GM21515 (cell line): ENCODE data around the gene AHSA1.
"Not testable (repeated sequence)": the region's sequence is repeated elsewhere in the genome, so short reads cannot be mapped to it uniquely, and the experiment has no call there.

Experiments used
- ATAC-seq: cut with Tn5 transposase; IDR thresholded peaks from one replicate; pipeline ENCODE4 v1.9.1; 2021; ENCODE audit not compliant: unreplicated experiment

Gene AHSA1

DNA sequence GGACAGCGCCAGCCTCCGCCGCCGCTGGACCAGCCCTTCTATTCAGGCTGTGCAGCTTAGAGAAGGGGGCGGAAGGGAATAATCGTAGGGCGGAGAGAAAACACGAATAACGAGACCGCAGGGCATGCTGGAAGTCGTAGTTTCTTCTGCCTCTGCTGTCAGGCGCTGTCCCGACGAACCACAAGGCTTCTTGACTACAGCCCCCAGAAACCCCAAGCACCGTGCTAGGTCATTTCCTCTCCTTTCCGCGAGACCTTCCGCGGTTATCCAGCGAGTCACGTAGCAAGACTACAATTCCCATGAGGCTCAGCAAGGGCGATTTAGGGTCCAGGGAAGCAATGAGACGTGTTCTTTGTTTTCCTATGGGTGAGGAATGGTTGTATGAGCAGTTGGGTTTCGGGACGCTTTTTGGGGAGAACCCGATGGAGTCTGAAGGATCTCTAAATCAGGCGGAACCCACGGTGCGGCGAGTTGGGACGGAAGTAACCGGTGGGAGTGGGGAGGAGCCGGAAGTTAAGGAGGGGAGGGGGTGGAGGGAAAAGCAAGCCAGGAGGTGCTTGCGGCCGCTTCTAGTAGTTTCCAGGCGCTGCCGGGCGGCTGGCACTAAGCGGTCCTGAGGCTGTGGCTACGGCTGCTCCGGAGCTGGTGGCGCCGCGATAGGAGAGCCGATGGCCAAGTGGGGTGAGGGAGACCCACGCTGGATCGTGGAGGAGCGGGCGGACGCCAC, at the start of gene AHSA1, which contains the start of gene VIPAS39:
Gene AHSA1 (plus strand): TSS at position 572 of the 727 bp plus-strand sequence. CDS start 97 bp downstream, at position 669.
Gene VIPAS39 (minus strand): TSS at position 80 of the 727 bp plus-strand sequence. CDS start 3,499 bp downstream, outside the sequence.
- ATAC-seq, result peak; percentile 92

GRCh38 chr14:77409131-77409533, 48.8 kb upstream of the AHSA1 start:
- no peak for ATAC-seq

DNA sequence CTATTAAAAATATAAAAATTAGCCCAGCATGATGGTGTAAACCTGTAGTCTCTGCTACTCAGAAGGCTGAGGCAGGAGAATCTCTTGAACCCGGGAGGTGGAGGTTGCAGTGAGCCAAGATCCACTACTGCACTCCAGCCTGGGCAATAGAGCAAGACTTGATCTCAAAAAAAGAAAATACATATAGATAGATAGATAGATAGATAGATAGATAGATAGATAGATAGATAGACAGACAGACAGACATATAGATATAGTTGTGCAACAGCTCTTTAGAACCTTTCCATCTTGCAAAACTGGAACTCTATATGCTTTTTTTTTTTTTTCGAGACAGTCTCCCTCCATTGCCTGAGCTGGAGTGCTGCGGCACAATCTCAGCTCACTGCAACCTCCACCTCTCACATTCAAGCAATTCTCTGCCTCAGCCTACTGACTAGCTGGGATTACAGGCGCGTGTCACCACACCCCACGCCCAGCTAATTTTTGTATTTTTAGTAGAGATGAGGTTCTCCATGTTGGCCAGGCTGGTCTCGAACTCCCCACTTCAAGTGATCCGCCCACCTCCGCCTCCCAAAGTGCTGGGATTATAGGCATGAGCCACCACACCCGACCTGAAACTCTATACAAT, 42.4 kb upstream of the AHSA1 start:
- ATAC-seq, result not testable (repeated sequence)

DNA sequence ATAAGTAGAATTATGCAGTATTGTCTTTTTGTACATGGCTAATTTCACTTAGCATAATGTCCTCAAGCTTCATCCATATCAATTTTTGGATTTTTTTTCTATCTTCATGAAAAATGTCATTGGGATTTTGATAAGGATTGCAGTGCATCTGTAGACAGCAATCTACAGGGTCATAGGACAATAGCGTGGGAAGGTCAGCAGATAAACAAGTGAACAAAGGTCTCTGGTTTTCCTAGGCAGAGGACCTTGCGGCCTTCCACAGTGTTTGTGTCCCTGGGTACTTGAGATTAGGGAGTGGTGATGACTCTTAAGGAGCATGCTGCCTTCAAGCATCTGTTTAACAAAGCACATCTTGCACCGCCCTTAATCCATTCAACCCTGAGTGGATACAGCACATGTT, 41.8 kb upstream of the AHSA1 start:
- not testable (repeated sequence) for ATAC-seq

DNA sequence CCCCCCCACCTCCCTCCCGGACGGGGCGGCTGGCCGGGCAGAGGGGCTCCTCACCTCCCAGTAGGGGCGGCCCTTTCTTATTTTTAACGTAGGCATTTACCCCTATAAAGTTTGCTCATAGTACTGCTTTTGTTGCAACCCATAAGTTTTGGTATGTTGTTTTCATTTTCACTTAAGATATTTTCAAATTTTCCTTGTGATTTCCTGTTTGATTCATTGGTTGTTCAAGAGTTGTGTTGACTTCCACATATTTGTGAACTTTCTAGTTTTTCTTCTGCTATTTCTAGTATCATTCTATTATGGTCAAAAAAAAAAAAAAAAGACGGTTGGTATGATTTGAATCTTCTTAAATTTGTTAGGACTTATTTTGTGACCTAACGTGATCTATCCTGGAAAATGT, 41.1 kb upstream of the AHSA1 start:
- ATAC-seq, result no peak

GRCh38 chr14:77421201-77421600, 36.7 kb upstream of the AHSA1 start:
- ATAC-seq, result no peak

DNA sequence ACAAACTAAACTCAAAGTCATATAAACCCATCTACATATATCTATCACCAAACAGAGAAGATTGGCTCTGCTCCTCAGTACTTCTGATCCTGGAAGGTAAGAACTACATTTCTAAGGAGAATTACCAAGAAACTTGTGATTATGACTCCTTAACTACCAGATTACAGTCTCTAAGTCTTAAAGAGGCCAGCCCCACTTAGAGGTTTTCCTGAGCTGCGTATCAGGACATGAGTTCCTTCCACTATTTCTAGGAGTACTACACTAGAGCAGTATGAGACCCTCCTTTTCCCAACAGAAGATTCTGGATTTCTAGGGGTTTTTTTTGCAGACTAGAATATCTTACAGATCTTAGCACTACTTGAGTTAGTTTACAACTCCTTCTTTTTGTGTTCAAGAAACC, 34.5 kb upstream of the AHSA1 start, which contains the start of gene NOXRED1:
Gene NOXRED1 (minus strand): TSS at position 101 of the 400 bp plus-strand sequence. CDS start 634 bp downstream, outside the sequence.
- no peak for ATAC-seq

- ATAC-seq, result no peak
These were observed 33.0 kb upstream of the AHSA1 start for GRCh38 chr14:77424862-77425261.

DNA sequence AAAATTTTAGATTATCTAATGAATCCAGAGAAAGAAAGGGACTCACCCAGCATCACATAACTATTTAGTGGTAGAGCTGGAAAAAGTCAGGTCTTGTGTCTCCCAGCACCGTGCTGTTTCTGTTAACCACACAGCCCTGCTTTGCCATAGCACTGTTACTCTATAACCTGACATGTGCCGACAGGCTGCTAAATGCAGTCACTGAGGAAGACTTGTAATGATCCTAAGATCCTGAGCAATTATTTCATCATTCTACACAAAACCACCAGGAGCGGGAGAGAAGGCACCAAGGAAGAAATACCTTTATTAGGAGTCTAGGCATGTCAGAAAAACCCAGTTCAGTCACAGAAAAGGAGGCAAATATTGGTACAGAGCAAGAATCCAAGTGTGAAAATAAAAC, 31.5 kb upstream of the AHSA1 start:
- no peak for ATAC-seq

DNA sequence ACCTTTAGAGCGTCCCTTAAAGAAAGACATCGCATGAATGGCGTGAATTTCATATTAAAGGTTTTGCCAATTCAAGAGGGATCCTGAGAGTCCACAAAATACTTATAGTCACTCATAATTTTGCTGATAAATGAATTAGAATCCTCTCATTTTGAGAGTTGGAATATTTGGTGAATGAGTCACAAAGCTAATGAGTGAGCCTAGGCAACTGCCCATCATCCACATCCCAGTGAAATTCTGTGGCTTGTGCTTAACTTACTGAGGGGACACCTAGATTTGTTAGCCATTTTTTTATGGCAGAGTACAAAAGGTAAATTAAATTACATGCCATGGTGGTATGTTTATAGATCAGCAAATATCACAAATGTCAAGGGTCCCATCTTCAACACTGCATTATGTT, 21.9 kb upstream of the AHSA1 start:
- ATAC-seq, result no peak

- ATAC-seq, result no peak
These were observed 19.3 kb upstream of the AHSA1 start for GRCh38 chr14:77438596-77438995.

- ATAC-seq, result no peak
These were observed 18.0 kb upstream of the AHSA1 start for GRCh38 chr14:77439861-77440260.

GRCh38 chr14:77442196-77442595, 15.7 kb upstream of the AHSA1 start:
- no peak for ATAC-seq

GRCh38 chr14:77455966-77456640, 1.8 kb upstream of the AHSA1 start:
- no peak for ATAC-seq

- no peak for ATAC-seq
These were observed 775 bp upstream of the AHSA1 start for GRCh38 chr14:77457115-77457521.

DNA sequence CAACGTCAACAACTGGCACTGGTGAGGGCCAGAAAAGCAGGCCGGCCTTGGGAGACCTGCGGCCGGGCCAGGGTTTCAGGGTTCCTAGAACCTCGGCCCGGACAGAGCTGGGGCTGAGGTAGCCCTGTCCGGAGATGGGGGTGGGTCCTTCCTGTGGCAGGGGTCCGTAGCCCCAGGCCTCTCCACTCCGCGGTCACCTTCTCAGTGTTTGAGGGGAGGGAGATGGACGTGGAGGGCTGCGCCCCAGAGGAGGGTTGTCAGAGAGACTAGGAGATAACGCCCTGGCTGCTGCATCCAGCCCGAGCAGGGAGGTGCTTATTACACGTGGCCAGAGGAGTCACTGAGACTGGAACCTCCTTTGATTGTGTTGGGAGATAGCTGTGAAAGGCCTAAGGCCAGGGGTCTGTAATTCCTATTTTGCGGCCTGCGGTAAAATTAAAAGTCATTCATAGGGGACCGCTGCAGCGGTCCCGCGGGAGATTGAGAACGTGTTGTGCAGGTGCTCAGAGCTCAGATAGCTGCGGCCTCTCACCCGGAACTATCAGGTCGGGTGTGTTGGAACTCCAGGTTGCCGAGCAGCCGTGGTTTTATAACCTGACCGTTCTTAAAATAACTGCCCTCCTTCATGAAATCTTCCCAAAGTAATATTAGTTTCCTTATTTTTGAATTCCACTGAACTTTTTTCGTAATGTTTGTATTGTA, 507 bp downstream of the AHSA1 start:
- peak; percentile 10 for ATAC-seq

DNA sequence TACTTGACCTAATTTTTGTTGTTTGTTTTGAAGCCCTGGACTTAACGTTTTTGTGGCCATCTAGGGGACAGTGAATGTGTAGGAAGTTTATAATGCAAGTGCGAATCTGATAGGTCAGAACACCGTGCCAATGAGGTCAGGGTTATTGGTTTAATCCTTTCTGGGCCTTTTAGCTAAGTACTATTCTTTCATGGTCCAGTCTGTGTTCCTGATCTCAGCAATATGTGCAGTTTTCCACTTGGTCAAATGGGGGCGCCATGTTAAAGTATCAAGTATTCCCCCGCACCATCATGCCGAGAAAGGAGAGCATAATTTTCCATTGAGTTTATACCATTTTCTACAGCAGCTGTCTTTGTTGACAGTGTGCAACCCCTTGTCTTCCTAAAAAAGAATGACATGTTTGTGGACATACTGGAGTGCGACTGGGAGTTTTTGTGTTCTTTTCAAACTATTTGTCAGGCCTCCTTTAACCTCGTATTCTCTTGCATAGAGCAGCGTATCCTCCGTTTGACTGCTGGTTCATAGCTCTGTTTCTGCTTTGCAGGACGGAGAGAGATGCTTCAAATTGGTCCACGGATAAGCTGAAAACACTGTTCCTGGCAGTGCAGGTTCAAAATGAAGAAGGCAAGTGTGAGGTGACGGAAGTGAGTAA, 1.3 kb downstream of the AHSA1 start:
- no peak for ATAC-seq

DNA sequence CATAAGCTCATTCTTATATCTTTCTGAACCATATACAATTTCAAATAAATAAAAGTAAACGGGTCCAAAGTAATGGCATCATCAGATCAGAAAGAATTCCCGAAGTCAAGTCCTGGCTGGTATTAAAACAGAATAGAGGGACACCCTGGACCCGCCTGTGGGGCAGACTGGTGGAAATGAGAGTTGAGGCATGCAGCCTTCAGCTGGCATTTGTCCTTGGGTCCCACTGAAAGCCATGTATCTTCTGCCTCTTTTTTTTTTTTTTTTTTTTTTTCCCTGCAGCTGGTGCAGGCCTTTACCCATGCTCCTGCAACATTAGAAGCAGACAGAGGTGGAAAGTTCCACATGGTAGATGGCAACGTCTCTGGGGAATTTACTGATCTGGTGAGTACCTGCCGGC, 9.9 kb downstream of the AHSA1 start:
- no peak for ATAC-seq

- ATAC-seq, result no peak
These were observed 11.2 kb downstream of the AHSA1 start for GRCh38 chr14:77469067-77469505.

- ATAC-seq, result no peak
These were observed 11.6 kb downstream of the AHSA1 start for GRCh38 chr14:77469539-77469938.
